ENCODE data around the gene NPHS1. TPM values are rescaled to one million over a fixed set of nuclear protein-coding genes. Genes with fewer than 3 reads are reported as not detected.

Gene NPHS1
- total RNA-seq, 3 donors from 2014 or later: 0.15 TPM; not detected in 2

DNA sequence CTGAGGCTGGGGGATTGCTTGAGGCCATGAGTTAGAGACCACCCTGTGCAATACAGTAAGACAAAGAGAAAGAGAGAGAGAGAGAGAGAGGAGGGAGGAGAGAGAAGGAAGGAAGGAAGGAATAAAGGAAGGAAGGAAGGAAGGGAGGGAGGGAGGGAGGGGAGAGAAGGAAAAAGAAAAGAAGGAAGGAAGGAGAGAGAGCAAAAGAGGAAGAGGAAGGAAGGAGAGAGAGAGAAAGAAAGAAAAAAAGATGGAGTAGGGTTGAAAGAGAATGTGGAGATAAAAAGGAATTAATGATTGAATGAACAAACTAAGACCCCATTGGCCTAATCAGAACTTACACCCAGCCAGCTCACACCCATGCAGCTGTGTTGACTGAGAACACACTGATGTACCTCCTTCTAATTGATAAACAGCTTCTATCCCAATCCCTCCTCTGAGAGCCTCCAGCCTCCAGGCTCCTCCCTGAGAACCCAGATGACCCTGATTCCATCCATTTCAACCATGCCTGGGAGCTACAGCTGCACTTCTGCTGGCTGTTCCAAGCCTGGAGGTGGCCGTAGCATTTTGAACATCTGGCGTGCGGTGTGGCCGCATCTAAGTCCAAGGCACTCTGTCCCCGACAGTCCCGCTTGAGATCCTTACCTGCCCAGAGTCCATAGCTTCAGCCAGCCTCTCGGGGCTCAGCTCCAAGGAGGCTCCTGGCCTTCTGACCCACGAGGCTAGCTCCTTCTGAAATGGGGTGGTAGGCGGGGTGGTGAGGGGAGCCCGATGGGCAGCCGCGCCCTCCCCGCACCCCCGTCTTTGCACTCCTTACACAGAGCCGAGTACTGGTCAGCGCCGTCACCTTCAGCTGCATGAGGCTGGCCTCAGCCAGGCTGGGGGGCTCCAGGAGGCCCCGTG is 40.7 kb downstream of the NPHS1 start:
- H3K27me3 ChIP-seq: peaks cover 0 to 28% of the 10 kb centered on the region in 2 donors

DNA sequence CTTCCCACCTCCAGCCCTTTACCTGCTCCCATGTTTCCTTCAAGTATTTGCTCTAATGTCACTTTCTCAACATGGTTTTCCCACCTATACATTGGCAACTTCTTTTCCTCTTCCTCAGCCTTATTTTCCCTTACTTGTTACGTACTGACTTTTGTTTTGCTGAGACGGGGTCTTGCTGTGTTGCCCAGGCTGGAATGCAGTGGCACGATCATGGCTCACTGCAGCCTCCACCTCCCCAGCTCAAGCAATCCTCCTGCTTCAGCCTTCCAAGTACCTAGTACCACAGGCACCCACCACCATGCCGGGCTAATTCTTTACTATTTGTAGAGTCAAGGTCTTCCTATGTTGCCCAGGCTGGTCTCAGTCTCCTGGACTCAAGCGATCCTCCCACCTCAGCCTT is 44.7 kb downstream of the NPHS1 start:
- Histone ChIP-seq H3K4me3 (no peak overlapping the region), H3K27ac (no peak overlapping the region), H3K4me1 (no peaks in the 10 kb centered on the region), H3K9me3 (no peaks in the 10 kb centered on the region), H3K36me3 (no peaks in the 10 kb centered on the region), H3K27me3 (peaks cover 0 to 22% of the 10 kb centered on the region in 2 donors)
- TF ChIP-seq POLR2AphosphoS5 (IDR thresholded peaks at IDR 0.05) (no peak), POLR2A (IDR thresholded peaks at IDR 0.05) (no peak)
- TF ChIP-seq, protein P1, sequence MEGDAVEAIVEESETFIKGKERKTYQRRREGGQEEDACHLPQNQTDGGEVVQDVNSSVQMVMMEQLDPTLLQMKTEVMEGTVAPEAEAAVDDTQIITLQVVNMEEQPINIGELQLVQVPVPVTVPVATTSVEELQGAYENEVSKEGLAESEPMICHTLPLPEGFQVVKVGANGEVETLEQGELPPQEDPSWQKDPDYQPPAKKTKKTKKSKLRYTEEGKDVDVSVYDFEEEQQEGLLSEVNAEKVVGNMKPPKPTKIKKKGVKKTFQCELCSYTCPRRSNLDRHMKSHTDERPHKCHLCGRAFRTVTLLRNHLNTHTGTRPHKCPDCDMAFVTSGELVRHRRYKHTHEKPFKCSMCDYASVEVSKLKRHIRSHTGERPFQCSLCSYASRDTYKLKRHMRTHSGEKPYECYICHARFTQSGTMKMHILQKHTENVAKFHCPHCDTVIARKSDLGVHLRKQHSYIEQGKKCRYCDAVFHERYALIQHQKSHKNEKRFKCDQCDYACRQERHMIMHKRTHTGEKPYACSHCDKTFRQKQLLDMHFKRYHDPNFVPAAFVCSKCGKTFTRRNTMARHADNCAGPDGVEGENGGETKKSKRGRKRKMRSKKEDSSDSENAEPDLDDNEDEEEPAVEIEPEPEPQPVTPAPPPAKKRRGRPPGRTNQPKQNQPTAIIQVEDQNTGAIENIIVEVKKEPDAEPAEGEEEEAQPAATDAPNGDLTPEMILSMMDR (IDR thresholded peaks at IDR 0.05): no peak
- intact Hi-C loops (cut with DNase I; ENCODE audit: low total_unique reads): no loop called here
- no peak for DNase-seq (ENCODE audit: low spot score in 2 of 2)

More for the DNA sequence above, 40.7 kb downstream of the NPHS1 start:
- DNase-seq (ENCODE audit: low spot score in 2 of 2): no peak
- intact Hi-C loops (cut with DNase I; ENCODE audit: low total_unique reads): no loop called here
- H3K36me3 ChIP-seq: no peaks in the 10 kb centered on the region
- H3K4me3 ChIP-seq: no peak overlapping the region
- TF ChIP-seq POLR2AphosphoS5 (IDR thresholded peaks at IDR 0.05) (no peak), POLR2A (IDR thresholded peaks at IDR 0.05) (no peak)
- TF ChIP-seq, protein P1 (IDR thresholded peaks at IDR 0.05): no peak
- H3K4me1 ChIP-seq: no peaks in the 10 kb centered on the region
- no peaks in the 10 kb centered on the region for H3K9me3 ChIP-seq
- no peak overlapping the region for H3K27ac ChIP-seq

DNA sequence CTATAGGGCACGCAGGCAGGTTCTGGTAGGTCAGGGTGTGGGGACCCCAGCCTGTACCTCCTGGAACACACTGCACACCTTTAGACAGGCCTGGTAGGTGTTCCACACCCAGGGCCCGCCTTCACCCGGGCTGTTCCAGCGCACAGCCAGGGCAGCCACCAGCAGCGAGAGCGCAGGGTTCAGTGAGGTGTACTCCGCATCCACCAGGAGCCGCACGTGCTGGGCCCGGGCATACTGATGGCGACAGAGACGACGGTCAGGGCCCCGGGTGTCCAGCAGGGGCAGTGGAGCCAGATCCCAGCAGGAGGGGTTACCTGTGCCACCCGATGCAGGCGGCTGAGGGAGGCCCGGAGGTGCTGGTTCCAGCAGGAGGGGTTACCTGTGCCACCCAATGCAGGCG is 45.7 kb downstream of the NPHS1 start:
- peaks cover 0 to 11% of the 10 kb centered on the region in 2 donors for H3K27me3 ChIP-seq
- H3K4me3 ChIP-seq: no peak overlapping the region
- TF ChIP-seq POLR2A (IDR thresholded peaks at IDR 0.05): no peak
- no peak for TF ChIP-seq POLR2AphosphoS5 (IDR thresholded peaks at IDR 0.05)
- H3K36me3 ChIP-seq: no peaks in the 10 kb centered on the region
- no peak overlapping the region for H3K27ac ChIP-seq
- no peaks in the 10 kb centered on the region for H3K4me1 ChIP-seq
- no peaks in the 10 kb centered on the region for H3K9me3 ChIP-seq
- no peak for DNase-seq (ENCODE audit: low spot score in 2 of 2)
- intact Hi-C loops (cut with DNase I; ENCODE audit: low total_unique reads): no loop called here

DNA sequence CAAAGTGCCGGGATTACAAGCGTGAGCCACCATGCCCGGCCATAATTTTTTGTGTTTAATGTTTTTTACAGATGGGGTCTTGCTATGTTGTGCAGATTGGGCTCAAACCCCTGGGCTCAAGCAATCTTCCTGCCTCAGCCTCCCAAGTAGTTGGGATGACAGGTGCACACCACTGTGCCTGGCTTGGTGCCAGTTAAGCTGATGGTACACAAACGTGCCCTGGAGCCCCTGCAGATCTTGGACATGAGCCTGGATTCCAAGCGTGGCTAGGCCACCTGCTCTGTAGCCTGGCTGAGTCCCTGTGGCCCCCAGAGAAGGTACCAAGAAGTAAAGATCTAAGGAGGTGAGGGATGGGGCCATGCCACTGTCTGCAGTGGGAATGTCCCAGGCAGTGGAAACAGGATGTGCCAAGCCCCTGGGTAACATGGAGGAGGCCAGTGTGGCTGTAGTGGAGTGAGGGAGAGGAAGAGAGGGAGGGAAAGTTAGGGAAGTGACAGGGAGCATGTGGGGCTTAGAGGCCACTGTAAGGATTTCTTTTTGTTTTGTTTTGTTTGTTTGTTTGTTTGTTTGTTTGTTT is 46.7 kb downstream of the NPHS1 start:
- H3K27me3 ChIP-seq: peaks cover 0 to 11% of the 10 kb centered on the region in 2 donors
- no peak overlapping the region for H3K27ac ChIP-seq
- no peaks in the 10 kb centered on the region for H3K4me1 ChIP-seq
- intact Hi-C loops (cut with DNase I; ENCODE audit: low total_unique reads): no loop called here
- no peaks in the 10 kb centered on the region for H3K36me3 ChIP-seq
- H3K9me3 ChIP-seq: no peaks in the 10 kb centered on the region
- DNase-seq (ENCODE audit: low spot score in 2 of 2): no peak
- TF ChIP-seq POLR2A (IDR thresholded peaks at IDR 0.05): no peak
- TF ChIP-seq, protein P1 (IDR thresholded peaks at IDR 0.05): no peak
- TF ChIP-seq POLR2AphosphoS5 (IDR thresholded peaks at IDR 0.05): no peak
- H3K4me3 ChIP-seq: no peak overlapping the region

DNA sequence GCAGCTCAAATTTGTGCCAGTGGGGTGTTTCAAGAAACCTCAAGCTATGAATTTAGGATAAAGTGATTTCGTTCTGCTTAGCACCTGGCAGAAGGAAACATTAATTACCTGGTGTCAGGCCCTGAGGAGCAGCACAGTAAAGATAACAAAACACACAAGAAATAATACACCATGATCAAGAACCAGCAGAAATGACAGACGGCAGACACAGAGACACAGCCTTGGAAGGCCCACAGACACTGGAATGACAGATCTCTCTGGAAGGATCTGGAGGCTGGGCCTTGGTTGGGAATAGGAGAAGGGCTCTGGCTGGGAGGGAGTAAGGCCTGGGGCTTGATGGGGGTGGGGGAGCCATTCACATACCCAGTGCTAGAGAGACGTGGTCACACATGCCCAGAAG is 50.5 kb downstream of the NPHS1 start:
- Histone ChIP-seq H3K27me3 (peaks cover 0 to 28% of the 10 kb centered on the region in 2 donors), H3K4me3 (no peak overlapping the region), H3K36me3 (no peaks in the 10 kb centered on the region), H3K9me3 (no peaks in the 10 kb centered on the region), H3K27ac (no peak overlapping the region), H3K4me1 (no peaks in the 10 kb centered on the region)
- intact Hi-C loops (cut with DNase I; ENCODE audit: low total_unique reads): no loop called here
- no peak for DNase-seq (ENCODE audit: low spot score in 2 of 2)
- TF ChIP-seq POLR2AphosphoS5 (IDR thresholded peaks at IDR 0.05) (no peak), POLR2A (IDR thresholded peaks at IDR 0.05) (no peak)
- TF ChIP-seq, protein P1 (IDR thresholded peaks at IDR 0.05): no peak

Data from breast epithelium (tissue), 4 donors.